ENCODE results near the gene EVA1C. TPM values are rescaled to one million over a fixed set of nuclear protein-coding genes. Genes with fewer than 3 reads are reported as not detected.
"Not testable (repeated sequence)": the region's sequence is repeated elsewhere in the genome, so short reads cannot be mapped to it uniquely, and the experiment has no call there.

The EVA1C gene
- total RNA-seq, 1 donor from 2014 or later = 147 TPM

DNA sequence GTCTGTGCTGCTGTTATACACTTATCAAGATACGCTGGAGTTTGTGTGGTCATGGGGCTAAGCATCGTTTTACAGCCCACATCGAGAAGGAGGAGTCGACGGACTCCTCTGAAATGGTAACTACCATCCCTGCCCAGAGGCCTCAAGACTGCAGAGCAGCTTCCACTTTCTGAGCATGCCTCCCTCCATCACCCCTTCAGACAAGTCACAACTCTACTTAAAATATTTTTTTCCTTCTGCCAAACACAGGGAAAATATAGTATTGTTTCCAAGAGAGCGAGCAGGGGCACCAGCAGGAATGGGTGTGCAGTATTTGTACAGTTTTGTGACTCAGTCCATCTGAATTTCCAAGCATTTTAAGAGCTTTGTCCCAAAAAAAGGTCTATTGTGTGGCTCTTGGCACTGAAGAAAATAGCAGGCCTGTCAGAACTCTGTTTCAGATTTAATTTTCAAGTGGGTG is 14.1 kb downstream of the EVA1C start:
- peak overlapping the region; percentile 31 to 65 for H3K27ac ChIP-seq
- H3K4me3 ChIP-seq = peak overlapping the region in 1 of 2 donors; percentile 16
- DNase-seq (ENCODE audit: low spot score in 2 of 2) = no peak
- TF ChIP-seq, protein P1, sequence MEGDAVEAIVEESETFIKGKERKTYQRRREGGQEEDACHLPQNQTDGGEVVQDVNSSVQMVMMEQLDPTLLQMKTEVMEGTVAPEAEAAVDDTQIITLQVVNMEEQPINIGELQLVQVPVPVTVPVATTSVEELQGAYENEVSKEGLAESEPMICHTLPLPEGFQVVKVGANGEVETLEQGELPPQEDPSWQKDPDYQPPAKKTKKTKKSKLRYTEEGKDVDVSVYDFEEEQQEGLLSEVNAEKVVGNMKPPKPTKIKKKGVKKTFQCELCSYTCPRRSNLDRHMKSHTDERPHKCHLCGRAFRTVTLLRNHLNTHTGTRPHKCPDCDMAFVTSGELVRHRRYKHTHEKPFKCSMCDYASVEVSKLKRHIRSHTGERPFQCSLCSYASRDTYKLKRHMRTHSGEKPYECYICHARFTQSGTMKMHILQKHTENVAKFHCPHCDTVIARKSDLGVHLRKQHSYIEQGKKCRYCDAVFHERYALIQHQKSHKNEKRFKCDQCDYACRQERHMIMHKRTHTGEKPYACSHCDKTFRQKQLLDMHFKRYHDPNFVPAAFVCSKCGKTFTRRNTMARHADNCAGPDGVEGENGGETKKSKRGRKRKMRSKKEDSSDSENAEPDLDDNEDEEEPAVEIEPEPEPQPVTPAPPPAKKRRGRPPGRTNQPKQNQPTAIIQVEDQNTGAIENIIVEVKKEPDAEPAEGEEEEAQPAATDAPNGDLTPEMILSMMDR (IDR thresholded peaks at IDR 0.05) = no peak
- peaks cover 0 to 4% of the 10 kb centered on the region in 2 donors for H3K9me3 ChIP-seq
- intact Hi-C loops (cut with DNase I) = no loop called here
- H3K36me3 ChIP-seq = peaks cover 0 to 10% of the 10 kb centered on the region in 2 donors
- H3K27me3 ChIP-seq = no peaks in the 10 kb centered on the region
- H3K4me1 ChIP-seq = peaks cover 7 to 27% of the 10 kb centered on the region in 2 donors

DNA sequence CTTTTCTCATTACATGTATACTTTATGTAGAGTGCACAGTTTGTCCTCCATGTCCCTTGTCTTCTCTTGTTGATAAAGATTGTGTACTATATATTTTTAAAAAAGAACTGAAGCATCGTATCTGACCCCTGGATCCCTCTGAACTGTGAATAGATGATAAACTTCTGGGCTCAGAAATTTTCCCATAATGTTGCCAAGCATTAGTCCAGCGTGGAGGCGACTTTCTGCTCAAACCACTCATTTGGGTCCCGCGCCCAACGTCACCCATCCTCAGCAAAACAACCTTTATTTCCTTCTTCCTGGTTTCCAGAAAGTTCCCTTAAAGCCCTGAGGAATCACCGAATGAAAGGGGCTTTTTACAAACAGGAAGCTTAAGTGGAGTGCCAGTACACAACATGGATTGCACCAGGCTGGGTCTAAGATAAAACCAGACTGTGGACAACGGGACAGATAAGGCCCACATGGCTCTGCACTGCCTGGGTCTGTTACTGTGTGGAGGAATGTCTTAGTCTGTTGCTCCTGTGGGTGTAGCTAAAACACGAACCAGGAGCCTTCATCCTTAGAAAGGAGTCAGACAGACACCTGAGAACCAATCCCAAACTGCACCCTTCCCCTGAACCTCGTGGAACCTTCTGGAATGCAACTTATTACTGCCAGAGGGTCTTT is 15.6 kb downstream of the EVA1C start:
- H3K27ac ChIP-seq = peak overlapping the region; percentile 23 to 31
- TF ChIP-seq, protein P1 (IDR thresholded peaks at IDR 0.05) = no peak
- H3K36me3 ChIP-seq = peaks cover 0 to 4% of the 10 kb centered on the region in 2 donors
- intact Hi-C loops (cut with DNase I) = no loop called here
- peaks cover 7 to 27% of the 10 kb centered on the region in 2 donors for H3K4me1 ChIP-seq
- H3K9me3 ChIP-seq = no peaks in the 10 kb centered on the region
- H3K27me3 ChIP-seq = no peaks in the 10 kb centered on the region
- H3K4me3 ChIP-seq = no peak overlapping the region
- DNase-seq (ENCODE audit: low spot score in 2 of 2) = no peak

DNA sequence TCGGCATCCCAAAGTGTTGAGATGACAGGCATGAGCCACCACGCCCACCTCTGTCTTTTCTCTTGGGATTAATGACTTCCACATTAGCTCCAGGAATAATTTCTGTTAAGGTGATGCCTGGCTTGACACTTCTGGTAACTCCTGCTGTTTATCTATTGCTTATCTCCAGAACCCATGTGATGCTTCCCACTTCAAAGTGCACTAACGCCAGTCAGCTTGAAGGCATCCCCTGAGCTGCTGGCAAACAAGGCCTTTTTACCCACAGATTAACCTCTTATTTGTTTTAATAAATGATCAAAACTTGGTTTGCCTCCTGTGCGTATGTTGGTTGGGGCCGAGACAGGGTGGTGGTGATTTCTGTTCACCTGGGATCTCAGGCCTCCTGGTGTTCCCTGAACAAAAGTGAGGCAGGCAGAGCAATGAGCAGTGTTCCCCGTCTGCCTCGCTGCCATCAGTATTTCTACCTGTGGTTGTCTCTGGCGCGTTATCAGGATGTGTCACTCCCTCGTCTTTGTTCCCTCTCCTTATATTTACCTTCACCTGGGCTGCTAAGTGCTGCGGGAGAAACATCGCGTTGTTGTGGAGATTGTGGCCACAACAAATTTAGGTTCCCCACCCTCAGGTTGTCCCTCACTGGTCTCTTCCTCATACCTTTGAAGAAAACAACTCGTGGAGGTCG is 20.6 kb downstream of the EVA1C start:
- H3K27me3 ChIP-seq; intact Hi-C loops (cut with DNase I); DNase-seq (ENCODE audit: low spot score in 2 of 2); H3K4me1 ChIP-seq; H3K36me3 ChIP-seq; H3K4me3 ChIP-seq; H3K9me3 ChIP-seq; H3K27ac ChIP-seq: not testable (repeated sequence)

DNA sequence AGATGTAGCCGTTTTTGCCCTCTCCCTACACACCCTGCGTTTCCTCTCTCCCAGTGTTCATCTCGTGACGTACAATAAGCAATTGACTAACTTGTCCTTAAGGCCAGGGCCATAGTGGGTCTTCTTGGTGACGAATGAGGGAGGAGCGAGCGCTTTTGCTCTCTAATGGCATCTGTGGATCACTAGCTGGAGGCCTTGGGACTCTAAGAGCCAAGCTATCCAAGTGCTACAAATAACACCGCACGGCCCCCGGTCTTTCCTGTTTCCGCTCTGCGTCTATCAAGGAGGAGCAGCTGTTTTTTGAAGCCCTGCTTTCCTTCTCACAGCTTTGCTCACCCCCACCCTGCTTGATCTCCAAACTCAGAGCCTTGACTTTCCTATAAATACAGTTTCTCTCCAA is 25.2 kb downstream of the EVA1C start:
- no peaks in the 10 kb centered on the region for H3K4me1 ChIP-seq
- no peaks in the 10 kb centered on the region for H3K9me3 ChIP-seq
- TF ChIP-seq, protein P1 (IDR thresholded peaks at IDR 0.05) = no peak
- peaks cover 0 to 5% of the 10 kb centered on the region in 2 donors for H3K36me3 ChIP-seq
- H3K27ac ChIP-seq = no peak overlapping the region
- DNase-seq (ENCODE audit: low spot score in 2 of 2) = no peak
- H3K4me3 ChIP-seq = no peak overlapping the region
- intact Hi-C loops (cut with DNase I) = no loop called here
- no peaks in the 10 kb centered on the region for H3K27me3 ChIP-seq

DNA sequence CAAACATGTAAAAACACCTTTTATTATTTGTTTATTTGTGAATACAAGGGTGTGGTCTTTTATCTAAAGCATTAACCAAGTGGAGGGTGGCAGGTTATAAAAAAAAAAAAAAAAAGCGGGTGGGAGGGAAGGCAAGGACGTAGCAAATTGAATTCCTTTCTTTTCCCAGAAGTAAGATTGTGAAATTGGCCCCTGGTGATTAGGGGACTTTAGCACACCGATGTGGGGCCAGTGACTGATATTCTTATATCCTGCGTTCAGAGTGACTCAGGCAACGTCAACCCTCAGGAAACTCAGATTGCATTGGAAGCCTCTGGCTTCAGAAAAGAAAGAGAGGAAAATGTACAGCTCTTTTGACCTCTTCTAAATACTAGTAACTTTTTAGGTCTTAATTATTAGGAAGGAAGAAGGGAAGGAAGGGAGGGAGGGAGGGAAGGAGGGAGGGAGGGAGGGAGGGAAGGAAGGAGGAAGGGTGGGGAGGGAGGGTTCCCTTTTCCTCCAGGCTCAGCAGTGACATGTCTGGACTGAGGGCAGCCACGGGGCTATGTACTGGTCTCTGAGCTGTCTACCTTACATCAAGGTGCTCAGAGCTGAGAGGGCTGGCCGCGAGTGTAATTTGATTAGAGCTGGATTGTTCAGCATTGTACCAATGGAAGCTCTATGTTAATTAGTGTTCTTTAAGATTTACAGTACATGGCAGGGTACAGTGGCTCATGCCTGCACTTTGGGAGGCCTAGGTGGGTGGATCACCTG is 30.2 kb downstream of the EVA1C start:
- intact Hi-C loops (cut with DNase I) = no loop called here
- DNase-seq (ENCODE audit: low spot score in 2 of 2) = no peak
- no peak overlapping the region for H3K4me3 ChIP-seq
- peaks cover 0 to 33% of the 10 kb centered on the region in 2 donors for H3K36me3 ChIP-seq
- H3K9me3 ChIP-seq = no peaks in the 10 kb centered on the region
- TF ChIP-seq, protein P1 (IDR thresholded peaks at IDR 0.05) = no peak
- H3K4me1 ChIP-seq = no peaks in the 10 kb centered on the region
- no peaks in the 10 kb centered on the region for H3K27me3 ChIP-seq
- H3K27ac ChIP-seq = no peak overlapping the region

DNA sequence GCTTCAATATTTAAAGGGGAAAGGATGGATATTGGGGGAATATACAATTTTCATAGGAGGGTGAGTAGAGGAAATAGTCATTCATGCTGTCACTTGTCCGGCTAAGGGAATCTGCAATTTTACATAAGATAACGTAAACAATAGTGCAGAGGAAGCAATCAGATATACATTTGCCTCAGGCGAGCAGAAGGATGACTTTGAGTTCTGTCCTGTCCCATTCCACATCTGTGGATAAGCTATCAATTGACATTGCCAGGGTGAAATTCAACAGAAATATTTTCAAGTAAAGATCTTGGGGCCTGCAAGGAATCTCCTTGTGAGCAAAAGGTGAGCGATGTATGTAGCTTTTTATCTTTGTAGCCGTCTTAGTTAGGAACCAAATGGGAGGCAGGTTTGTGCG is 32.6 kb downstream of the EVA1C start:
- DNase-seq (ENCODE audit: low spot score in 2 of 2) = no peak
- H3K27me3 ChIP-seq = no peaks in the 10 kb centered on the region
- H3K27ac ChIP-seq = no peak overlapping the region
- intact Hi-C loops (cut with DNase I) = no loop called here
- peaks cover 0 to 6% of the 10 kb centered on the region in 2 donors for H3K4me1 ChIP-seq
- H3K36me3 ChIP-seq = peaks cover 0 to 33% of the 10 kb centered on the region in 2 donors
- H3K4me3 ChIP-seq = no peak overlapping the region
- TF ChIP-seq, protein P1 (IDR thresholded peaks at IDR 0.05) = no peak
- no peaks in the 10 kb centered on the region for H3K9me3 ChIP-seq

DNA sequence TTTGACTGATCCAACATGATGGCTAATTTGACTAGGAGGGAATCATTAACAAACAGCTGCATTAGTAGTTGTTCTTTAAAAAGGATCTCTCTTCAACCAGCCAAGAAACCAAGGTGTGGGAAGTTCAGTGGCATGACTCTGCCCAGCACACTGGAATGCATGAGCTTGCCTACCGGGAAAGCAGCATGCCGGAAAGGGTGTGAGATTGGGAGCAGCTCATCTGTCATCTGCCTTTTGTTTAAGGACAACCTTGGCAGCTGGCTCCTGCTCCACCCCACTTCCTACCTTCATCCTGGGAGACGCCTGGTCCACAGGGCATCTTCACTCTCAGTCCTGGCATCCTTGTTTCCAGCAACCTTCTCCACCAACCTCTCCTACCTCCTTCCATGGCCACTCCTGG is 33.9 kb downstream of the EVA1C start:
- DNase-seq (ENCODE audit: low spot score in 2 of 2); H3K9me3 ChIP-seq; intact Hi-C loops (cut with DNase I); H3K27me3 ChIP-seq; H3K4me3 ChIP-seq; H3K27ac ChIP-seq: not testable (repeated sequence)
- Histone ChIP-seq H3K4me1 (peaks cover 6 to 18% of the 10 kb centered on the region in 2 donors), H3K36me3 (peaks cover 0 to 29% of the 10 kb centered on the region in 2 donors)
